Tibial artery (tissue), 4 donors: ENCODE data around the gene IRF2.

ENCODE experiments used
- DNase-seq, 2 donors: peaks; one replicate each; pipeline ENCODE4 v3.0.0-alpha.2; 2019
- H3K27ac ChIP-seq, 2 donors: fragments of 200-600 bp; sonication (generic) in 1 of 2; 1 replicate in 1 of 2; 2 replicates in 1 of 2; pipeline ENCODE4 v1.5.1; 2018 to 2019; ENCODE audit warnings: mild to moderate bottlenecking in 1 of 2
- H3K27me3 ChIP-seq, 2 donors: fragments of 200-600 bp; sonication (generic) in 1 of 2; one replicate each; pipeline versions ENCODE4 v1.5.1 to v1.6.0; 2016 to 2019
- H3K36me3 ChIP-seq, 3 donors: fragments of 200-600 bp; sonication (generic) in 2 of 3; one replicate each; pipeline ENCODE4 v1.5.1; 2016 to 2019; ENCODE audit warnings: mild to moderate bottlenecking in 2 of 3
- H3K4me1 ChIP-seq, 4 donors: fragments of 200-600 bp; sonication (generic) in 2 of 4; 1 replicate in 3 of 4; 2 replicates in 1 of 4; pipeline ENCODE4 v1.5.1; 2016 to 2019
- H3K4me3 ChIP-seq, 2 donors: fragments of 200-600 bp; sonication (generic) in 1 of 2; 1 replicate in 1 of 2; 2 replicates in 1 of 2; pipeline ENCODE4 v1.5.1; 2018 to 2019; ENCODE audit warnings: mild to moderate bottlenecking in 2 of 2
- H3K9me3 ChIP-seq, 3 donors: fragments of 200-600 bp; sonication (generic) in 1 of 3; one replicate each; pipeline ENCODE4 v1.5.1; 2016 to 2019
- CTCF ChIP-seq, 2 experiments: fragments of 200-600 bp in 1 of 2; fragments of 450-650 bp in 1 of 2; IDR thresholded peaks; one replicate each; pipeline ENCODE4 v1.5.1; 2017 to 2019; ENCODE audit warnings: antibody characterized with exemption in 2 of 2, mild to moderate bottlenecking in 1 of 2, moderate library complexity in 1 of 2
- intact Hi-C: fragments of 100-400 bp; cut with DNase I; formaldehyde crosslinking; loops from one replicate; pipeline ENCODE4 v1.15.0; 2023; ENCODE audit warnings: low total_unique reads

IRF2 gene

GRCh38 chr4:184404047-184404446, 70.3 kb downstream of the IRF2 start:
- no peak for DNase-seq
- H3K4me3 ChIP-seq = no peak overlapping the region
- intact Hi-C loops = no loop called here
- no peaks in the 10 kb centered on the region for H3K9me3 ChIP-seq
- H3K4me1 ChIP-seq = peaks cover 0 to 51% (median 12%) of the 10 kb centered on the region in 4 donors
- peaks cover 31 to 62% (median 41%) of the 10 kb centered on the region in 3 donors for H3K36me3 ChIP-seq
- H3K27me3 ChIP-seq = no peaks in the 10 kb centered on the region
- TF ChIP-seq CTCF (IDR thresholded peaks at IDR 0.05) = no peak
- H3K27ac ChIP-seq = no peak overlapping the region

- no peaks in the 10 kb centered on the region for H3K27me3 ChIP-seq
- H3K4me3 ChIP-seq = no peak overlapping the region
- intact Hi-C loops = no loop called here
- H3K36me3 ChIP-seq = peaks cover 34 to 62% (median 40%) of the 10 kb centered on the region in 3 donors
- H3K27ac ChIP-seq = no peak overlapping the region
- peaks cover 0 to 49% (median 10%) of the 10 kb centered on the region in 4 donors for H3K4me1 ChIP-seq
- no peak for DNase-seq
- no peaks in the 10 kb centered on the region for H3K9me3 ChIP-seq
- no peak for TF ChIP-seq CTCF (IDR thresholded peaks at IDR 0.05)
These were observed 71.0 kb downstream of the IRF2 start for GRCh38 chr4:184403384-184403781.

- Histone ChIP-seq H3K9me3 (no peaks in the 10 kb centered on the region), H3K4me1 (peaks cover 0 to 51% (median 8%) of the 10 kb centered on the region in 4 donors), H3K27me3 (no peaks in the 10 kb centered on the region), H3K4me3 (no peak overlapping the region), H3K27ac (no peak overlapping the region), H3K36me3 (peaks cover 40 to 65% (median 40%) of the 10 kb centered on the region in 3 donors)
- no peak for DNase-seq
- intact Hi-C loops = no loop called here
- TF ChIP-seq CTCF (IDR thresholded peaks at IDR 0.05) = no peak
These were observed 71.5 kb downstream of the IRF2 start for GRCh38 chr4:184402740-184403383.

- intact Hi-C loops = no loop called here
These were observed 72.1 kb downstream of the IRF2 start for GRCh38 chr4:184402239-184402638.

GRCh38 chr4:184401397-184402171, 72.8 kb downstream of the IRF2 start:
- Histone ChIP-seq H3K9me3 (no peaks in the 10 kb centered on the region), H3K4me3 (no peak overlapping the region), H3K36me3 (peaks cover 34 to 66% (median 51%) of the 10 kb centered on the region in 3 donors), H3K27ac (peak overlapping the region in 1 of 2 donors; percentile 62), H3K27me3 (no peaks in the 10 kb centered on the region), H3K4me1 (peaks cover 0 to 46% (median 4%) of the 10 kb centered on the region in 4 donors)
- intact Hi-C loops = no loop called here
- DNase-seq = no peak
- no peak for TF ChIP-seq CTCF (IDR thresholded peaks at IDR 0.05)

More at GRCh38 chr4:184402239-184402638, 72.1 kb downstream of the IRF2 start:
- TF ChIP-seq CTCF (IDR thresholded peaks at IDR 0.05) = no peak
- H3K4me1 ChIP-seq = peaks cover 0 to 51% (median 5%) of the 10 kb centered on the region in 4 donors
- H3K36me3 ChIP-seq = peaks cover 39 to 65% (median 44%) of the 10 kb centered on the region in 3 donors
- DNase-seq = no peak
- H3K27ac ChIP-seq = no peak overlapping the region
- H3K9me3 ChIP-seq = no peaks in the 10 kb centered on the region
- H3K27me3 ChIP-seq = no peaks in the 10 kb centered on the region
- no peak overlapping the region for H3K4me3 ChIP-seq
